ENCODE data around the gene TMEM141. TPM values are rescaled to one million over a fixed set of nuclear protein-coding genes. Genes with fewer than 3 reads are reported as not detected.

The TMEM141 gene
- polyA plus RNA-seq, 2 donors = 85.2 to 155 TPM

- Histone ChIP-seq H3K9me3 (ENCODE audit: control insufficient read depth in 2 of 2, insufficient read depth in 1 of 2, low read depth in 1 of 2, low read length in 1 of 2) (peaks cover 0 to 6% of the 10 kb centered on the region in 2 donors), H3K4me3 (ENCODE audit: low read depth in 1 of 2, low read length in 2 of 2) (no peak overlapping the region), H3K36me3 (ENCODE audit: control insufficient read depth in 2 of 2, insufficient read depth in 2 of 2, low read length in 1 of 2) (no peaks in the 10 kb centered on the region), H3K27me3 (ENCODE audit: control insufficient read depth in 1 of 2, insufficient read depth in 2 of 2, low read length in 2 of 2) (no peaks in the 10 kb centered on the region), H3K4me1 (ENCODE audit: control insufficient read depth in 2 of 2, insufficient read depth in 2 of 2, low read length in 1 of 2) (peaks cover 6 to 7% of the 10 kb centered on the region in 2 donors), H3K27ac (ENCODE audit: low read depth in 2 of 2, low read length in 1 of 2) (no peak overlapping the region)
- WGBS, 2 donors = 85 to 88% methylated on average over 22 of the region's 22 CpGs
Observed at GRCh38 chr9:136747161-136748060, 43.7 kb upstream of the TMEM141 start.

- peaks cover 2 to 4% of the 10 kb centered on the region in 2 donors for H3K4me1 ChIP-seq (ENCODE audit: control insufficient read depth in 2 of 2, insufficient read depth in 2 of 2, low read length in 1 of 2)
- peaks cover 0 to 6% of the 10 kb centered on the region in 2 donors for H3K9me3 ChIP-seq (ENCODE audit: control insufficient read depth in 2 of 2, insufficient read depth in 1 of 2, low read depth in 1 of 2, low read length in 1 of 2)
- H3K27ac ChIP-seq (ENCODE audit: low read depth in 2 of 2, low read length in 1 of 2) = peak within 1 kb of the TSS in 1 of 2 donors; percentile 18
- H3K4me3 ChIP-seq (ENCODE audit: low read depth in 1 of 2, low read length in 2 of 2) = no peak within 1 kb of the TSS
- H3K27me3 ChIP-seq (ENCODE audit: control insufficient read depth in 1 of 2, insufficient read depth in 2 of 2, low read length in 2 of 2) = no peaks in the 10 kb centered on the region
- no peaks in the 10 kb centered on the region for H3K36me3 ChIP-seq (ENCODE audit: control insufficient read depth in 2 of 2, insufficient read depth in 2 of 2, low read length in 1 of 2)
- WGBS, 2 donors = 73 to 76% methylated on average over 8 of the region's 8 CpGs
Observed at GRCh38 chr9:136748201-136748600, 42.9 kb upstream of the TMEM141 start, which contains the start of gene LCN6. Gene LCN6, minus strand, starts transcription at chr9:136748525. Its CDS starts 42 bp downstream, at chr9:136748483.

DNA sequence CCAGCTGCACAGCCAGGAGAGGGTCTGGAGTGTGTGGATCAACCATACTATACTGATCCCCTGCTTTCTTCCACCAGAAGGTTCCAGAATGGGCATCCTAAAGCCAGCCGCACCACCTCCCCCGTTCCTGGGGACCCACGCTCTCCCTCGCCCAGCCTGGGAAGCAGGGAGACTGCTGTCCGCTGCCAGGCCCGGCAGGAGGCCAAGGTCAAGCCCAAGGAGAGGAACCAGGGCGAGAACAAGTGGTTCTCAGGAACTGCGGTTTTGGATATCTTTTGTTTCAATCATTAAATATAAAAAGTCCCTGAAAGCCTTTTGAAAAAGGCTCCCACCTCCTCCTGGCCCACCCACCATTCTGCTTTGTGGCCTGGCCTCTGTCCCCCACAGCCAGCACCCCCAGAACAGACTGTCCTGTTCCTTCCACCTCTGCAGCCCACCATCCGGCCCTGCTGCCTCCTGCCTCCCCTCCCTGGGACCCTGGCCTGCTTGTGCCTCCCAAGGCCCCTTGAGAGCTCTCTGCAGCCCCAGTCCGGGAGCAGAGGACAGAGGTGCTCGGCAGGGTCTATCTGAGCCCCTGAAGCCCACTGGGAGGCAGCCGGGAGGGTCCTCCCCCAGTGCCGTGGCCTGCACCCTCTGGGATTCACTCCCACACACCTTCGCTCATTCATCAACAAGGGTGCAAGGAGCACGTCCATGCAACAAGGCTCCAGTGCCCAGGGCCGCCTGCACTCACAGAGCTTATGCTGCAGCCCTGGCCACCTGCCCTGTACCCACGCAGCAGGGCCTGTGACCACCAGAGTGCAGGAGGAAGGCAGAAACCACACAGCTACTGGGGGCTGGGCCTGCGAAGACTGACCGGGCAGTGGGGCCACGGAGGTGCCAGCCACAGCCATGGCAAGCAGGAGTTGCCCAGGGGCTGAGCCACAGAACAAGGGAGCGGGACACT lies 42.2 kb upstream of the TMEM141 start:
- WGBS, 2 donors = 73 to 79% methylated on average over 21 of the region's 21 CpGs
- Histone ChIP-seq H3K36me3 (ENCODE audit: control insufficient read depth in 2 of 2, insufficient read depth in 2 of 2, low read length in 1 of 2) (no peaks in the 10 kb centered on the region), H3K27me3 (ENCODE audit: control insufficient read depth in 1 of 2, insufficient read depth in 2 of 2, low read length in 2 of 2) (no peaks in the 10 kb centered on the region), H3K9me3 (ENCODE audit: control insufficient read depth in 2 of 2, insufficient read depth in 1 of 2, low read depth in 1 of 2, low read length in 1 of 2) (peaks cover 0 to 6% of the 10 kb centered on the region in 2 donors), H3K4me1 (ENCODE audit: control insufficient read depth in 2 of 2, insufficient read depth in 2 of 2, low read length in 1 of 2) (peaks cover 0 to 1% of the 10 kb centered on the region in 2 donors), H3K4me3 (ENCODE audit: low read depth in 1 of 2, low read length in 2 of 2) (no peak overlapping the region), H3K27ac (ENCODE audit: low read depth in 2 of 2, low read length in 1 of 2) (no peak overlapping the region)

DNA sequence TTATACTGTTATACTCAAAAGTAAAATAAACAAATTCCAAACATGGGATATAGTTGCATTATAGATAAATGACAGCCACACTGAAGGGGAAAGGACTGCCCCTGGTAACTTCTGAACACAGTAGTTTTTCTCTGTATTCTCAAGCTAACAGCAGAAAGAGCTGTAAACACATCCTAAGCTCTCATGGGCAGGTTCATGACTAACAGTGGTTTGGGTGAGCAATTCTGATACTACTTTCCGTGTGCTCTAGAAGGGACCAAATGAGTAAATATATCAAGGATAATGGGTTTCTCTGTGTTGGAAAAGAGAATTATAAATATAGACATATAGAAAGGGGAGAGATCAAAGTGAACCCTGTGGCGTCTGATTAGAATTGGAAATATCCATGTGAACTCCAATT lies 40.6 kb upstream of the TMEM141 start:
- Histone ChIP-seq H3K27me3 (ENCODE audit: control insufficient read depth in 1 of 2, insufficient read depth in 2 of 2, low read length in 2 of 2) (no peaks in the 10 kb centered on the region), H3K4me1 (ENCODE audit: control insufficient read depth in 2 of 2, insufficient read depth in 2 of 2, low read length in 1 of 2) (peaks cover 0 to 1% of the 10 kb centered on the region in 2 donors), H3K9me3 (ENCODE audit: control insufficient read depth in 2 of 2, insufficient read depth in 1 of 2, low read depth in 1 of 2, low read length in 1 of 2) (peaks cover 0 to 9% of the 10 kb centered on the region in 2 donors), H3K4me3 (ENCODE audit: low read depth in 1 of 2, low read length in 2 of 2) (no peak overlapping the region), H3K36me3 (ENCODE audit: control insufficient read depth in 2 of 2, insufficient read depth in 2 of 2, low read length in 1 of 2) (no peaks in the 10 kb centered on the region), H3K27ac (ENCODE audit: low read depth in 2 of 2, low read length in 1 of 2) (no peak overlapping the region)
- 34 to 44% methylated on average over 2 of the region's 2 CpGs for WGBS, 2 donors

- H3K27me3 ChIP-seq (ENCODE audit: control insufficient read depth in 1 of 2, insufficient read depth in 2 of 2, low read length in 2 of 2) = no peaks in the 10 kb centered on the region
- no peaks in the 10 kb centered on the region for H3K36me3 ChIP-seq (ENCODE audit: control insufficient read depth in 2 of 2, insufficient read depth in 2 of 2, low read length in 1 of 2)
- WGBS, 2 donors = 84% methylated on average over 1 of the region's 1 CpG
- no peak overlapping the region for H3K27ac ChIP-seq (ENCODE audit: low read depth in 2 of 2, low read length in 1 of 2)
- no peak overlapping the region for H3K4me3 ChIP-seq (ENCODE audit: low read depth in 1 of 2, low read length in 2 of 2)
- H3K4me1 ChIP-seq (ENCODE audit: control insufficient read depth in 2 of 2, insufficient read depth in 2 of 2, low read length in 1 of 2) = peaks cover 0 to 1% of the 10 kb centered on the region in 2 donors
- H3K9me3 ChIP-seq (ENCODE audit: control insufficient read depth in 2 of 2, insufficient read depth in 1 of 2, low read depth in 1 of 2, low read length in 1 of 2) = peaks cover 3 to 15% of the 10 kb centered on the region in 2 donors
Observed at GRCh38 chr9:136751244-136751643, 39.9 kb upstream of the TMEM141 start.

- Histone ChIP-seq H3K36me3 (ENCODE audit: control insufficient read depth in 2 of 2, insufficient read depth in 2 of 2, low read length in 1 of 2) (no peaks in the 10 kb centered on the region), H3K4me1 (ENCODE audit: control insufficient read depth in 2 of 2, insufficient read depth in 2 of 2, low read length in 1 of 2) (no peaks in the 10 kb centered on the region), H3K27me3 (ENCODE audit: control insufficient read depth in 1 of 2, insufficient read depth in 2 of 2, low read length in 2 of 2) (no peaks in the 10 kb centered on the region), H3K27ac (ENCODE audit: low read depth in 2 of 2, low read length in 1 of 2) (no peak overlapping the region), H3K9me3 (ENCODE audit: control insufficient read depth in 2 of 2, insufficient read depth in 1 of 2, low read depth in 1 of 2, low read length in 1 of 2) (peaks cover 4 to 17% of the 10 kb centered on the region in 2 donors), H3K4me3 (ENCODE audit: low read depth in 1 of 2, low read length in 2 of 2) (no peak overlapping the region)
Observed at GRCh38 chr9:136751814-136752213, 39.3 kb upstream of the TMEM141 start.

GRCh38 chr9:136753371-136754058 lies 37.6 kb upstream of the TMEM141 start:
- Histone ChIP-seq H3K27me3 (ENCODE audit: control insufficient read depth in 1 of 2, insufficient read depth in 2 of 2, low read length in 2 of 2) (no peaks in the 10 kb centered on the region), H3K4me3 (ENCODE audit: low read depth in 1 of 2, low read length in 2 of 2) (no peak overlapping the region), H3K9me3 (ENCODE audit: control insufficient read depth in 2 of 2, insufficient read depth in 1 of 2, low read depth in 1 of 2, low read length in 1 of 2) (peaks cover 4 to 17% of the 10 kb centered on the region in 2 donors), H3K27ac (ENCODE audit: low read depth in 2 of 2, low read length in 1 of 2) (no peak overlapping the region), H3K4me1 (ENCODE audit: control insufficient read depth in 2 of 2, insufficient read depth in 2 of 2, low read length in 1 of 2) (no peaks in the 10 kb centered on the region), H3K36me3 (ENCODE audit: control insufficient read depth in 2 of 2, insufficient read depth in 2 of 2, low read length in 1 of 2) (no peaks in the 10 kb centered on the region)
- 88 to 89% methylated on average over 31 of the region's 31 CpGs for WGBS, 2 donors

- no peaks in the 10 kb centered on the region for H3K4me1 ChIP-seq (ENCODE audit: control insufficient read depth in 2 of 2, insufficient read depth in 2 of 2, low read length in 1 of 2)
- no peak overlapping the region for H3K27ac ChIP-seq (ENCODE audit: low read depth in 2 of 2, low read length in 1 of 2)
- peaks cover 4 to 17% of the 10 kb centered on the region in 2 donors for H3K9me3 ChIP-seq (ENCODE audit: control insufficient read depth in 2 of 2, insufficient read depth in 1 of 2, low read depth in 1 of 2, low read length in 1 of 2)
- H3K27me3 ChIP-seq (ENCODE audit: control insufficient read depth in 1 of 2, insufficient read depth in 2 of 2, low read length in 2 of 2) = no peaks in the 10 kb centered on the region
- 71 to 74% methylated on average over 15 to 17 of the region's 17 CpGs for WGBS, 2 donors
- H3K4me3 ChIP-seq (ENCODE audit: low read depth in 1 of 2, low read length in 2 of 2) = no peak overlapping the region
- H3K36me3 ChIP-seq (ENCODE audit: control insufficient read depth in 2 of 2, insufficient read depth in 2 of 2, low read length in 1 of 2) = no peaks in the 10 kb centered on the region
Observed at GRCh38 chr9:136754059-136754572, 37.0 kb upstream of the TMEM141 start.

All from esophagus (tissue), 2 donors.